ENCODE data around the gene AGMO.

Gene AGMO

GRCh38 chr7:15561835-15562234 lies at the start of gene AGMO:
Gene AGMO (minus strand): TSS chr7:15562015.
- no peak for DNase-seq

- no peak for DNase-seq
Measured at GRCh38 chr7:15610503-15610902, 48.7 kb upstream of the AGMO start.

DNA sequence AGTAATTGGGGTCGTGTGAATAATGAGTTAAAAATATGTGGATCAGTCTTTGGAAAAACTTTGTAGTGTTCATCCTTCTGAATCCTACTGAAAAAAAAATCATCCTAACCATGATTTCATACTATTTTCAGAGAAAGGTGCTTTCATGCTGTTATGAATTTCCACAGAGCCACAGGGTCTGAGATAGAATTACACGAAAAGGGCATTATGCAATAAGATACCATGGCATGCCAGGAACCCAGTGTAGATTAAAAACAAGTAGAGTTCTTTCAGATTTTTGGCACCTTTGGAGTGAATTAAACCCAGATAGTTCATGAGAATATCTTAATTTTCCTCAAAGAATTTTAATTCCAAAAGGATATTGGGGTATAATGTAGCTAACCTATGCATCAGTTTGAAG lies 47.5 kb upstream of the AGMO start:
- DNase-seq = no peak

GRCh38 chr7:15607529-15608210 lies 45.9 kb upstream of the AGMO start:
- DNase-seq = no peak

- DNase-seq = no peak
Measured at GRCh38 chr7:15606561-15606960, 44.7 kb upstream of the AGMO start.

DNA sequence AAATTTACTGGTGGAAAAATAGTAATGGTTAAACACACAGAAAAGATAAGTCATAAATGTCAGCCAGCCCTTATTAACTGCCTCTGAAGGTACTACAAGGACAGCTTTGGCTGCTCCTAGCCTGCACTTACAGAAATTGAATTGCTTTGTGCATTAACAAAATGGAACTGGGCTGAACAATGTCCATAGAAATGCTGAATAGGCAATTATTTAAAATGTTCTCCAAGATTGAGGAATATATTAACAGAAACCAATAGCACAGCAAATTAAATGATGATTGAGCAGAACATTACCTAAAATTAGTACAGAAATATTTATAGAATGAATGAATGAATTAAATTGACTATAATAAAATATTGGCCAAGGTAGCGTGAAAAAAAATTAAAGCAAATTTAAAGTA lies 42.4 kb upstream of the AGMO start:
- DNase-seq = no peak

DNA sequence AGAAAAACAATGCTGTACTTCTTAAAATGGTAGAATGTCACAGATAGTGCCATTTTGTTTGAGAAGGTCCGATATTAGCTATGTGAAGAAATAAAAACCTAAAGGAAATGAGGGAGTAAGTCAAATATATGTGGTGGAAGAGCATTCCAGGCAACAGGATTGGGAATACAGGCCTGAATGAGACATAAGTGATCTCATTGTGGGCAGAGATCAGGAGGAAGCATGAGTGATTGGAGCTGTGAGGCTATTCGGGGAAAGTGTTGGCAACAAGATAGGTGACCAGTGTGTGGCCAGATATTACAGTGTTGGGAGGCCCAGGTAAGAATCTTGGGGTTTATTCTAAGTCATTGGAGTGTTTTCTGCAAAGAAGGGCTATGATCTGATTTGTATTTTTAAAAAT lies 41.3 kb upstream of the AGMO start:
- no peak for DNase-seq

DNA sequence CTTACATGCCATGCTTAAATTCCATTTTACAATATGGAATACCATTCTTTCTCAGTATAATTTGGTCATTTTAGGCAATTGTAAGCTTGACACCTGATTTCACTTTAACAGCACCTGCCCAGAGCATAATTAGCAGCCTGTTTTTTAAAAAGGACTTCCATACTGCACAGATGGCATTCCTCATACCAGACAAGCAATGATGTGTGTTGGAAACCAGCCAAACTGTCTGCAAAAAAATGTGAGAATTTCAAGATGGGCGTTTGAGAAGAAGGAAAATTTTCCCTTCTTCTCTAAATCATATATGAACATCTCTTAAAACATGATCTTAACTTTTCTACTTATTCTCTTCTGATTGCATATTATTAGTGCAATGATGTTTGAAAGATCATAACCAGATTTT lies 40.4 kb upstream of the AGMO start:
- DNase-seq = peak; percentile 71

DNA sequence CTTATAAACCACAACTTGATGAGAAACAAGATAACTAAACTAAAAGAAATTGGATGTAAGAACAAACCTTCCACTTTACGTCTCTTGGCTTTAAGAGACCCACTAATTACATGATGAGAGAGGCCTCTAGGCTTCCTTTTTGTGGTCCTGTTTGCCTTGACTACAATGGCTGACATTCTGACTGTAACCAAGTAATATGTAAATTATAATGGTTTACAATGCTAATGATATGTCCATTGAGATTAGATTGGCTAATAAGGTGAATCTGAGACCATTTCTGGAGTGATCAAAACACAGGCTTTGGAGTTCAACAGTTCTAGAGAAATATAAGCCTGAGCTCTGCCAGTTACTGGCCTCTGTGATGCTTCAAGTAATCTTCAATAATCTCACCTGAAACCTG lies 39.4 kb upstream of the AGMO start:
- DNase-seq = no peak

- DNase-seq = no peak
Measured at GRCh38 chr7:15600298-15600697, 38.5 kb upstream of the AGMO start.

GRCh38 chr7:15594461-15594860 lies 32.6 kb upstream of the AGMO start:
- no peak for DNase-seq

DNA sequence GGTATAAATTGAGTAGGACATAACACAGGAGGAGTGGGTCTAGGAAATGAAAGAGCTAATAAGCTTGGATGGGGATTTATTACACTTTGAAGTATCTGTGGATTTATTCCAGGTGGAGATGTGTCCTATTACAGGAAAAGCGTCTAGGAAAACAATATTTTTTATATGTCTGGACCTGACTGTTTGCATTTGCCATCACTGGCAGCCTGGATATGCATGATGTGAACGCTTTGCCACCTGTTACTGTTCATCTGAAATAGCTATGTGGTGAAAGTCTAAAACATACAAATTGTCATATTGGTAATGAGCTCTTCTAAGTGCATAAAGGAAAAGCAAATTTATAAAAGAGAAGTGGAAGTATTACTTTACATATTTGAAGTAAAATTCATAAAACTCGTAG lies 31.6 kb upstream of the AGMO start:
- no peak for DNase-seq

DNA sequence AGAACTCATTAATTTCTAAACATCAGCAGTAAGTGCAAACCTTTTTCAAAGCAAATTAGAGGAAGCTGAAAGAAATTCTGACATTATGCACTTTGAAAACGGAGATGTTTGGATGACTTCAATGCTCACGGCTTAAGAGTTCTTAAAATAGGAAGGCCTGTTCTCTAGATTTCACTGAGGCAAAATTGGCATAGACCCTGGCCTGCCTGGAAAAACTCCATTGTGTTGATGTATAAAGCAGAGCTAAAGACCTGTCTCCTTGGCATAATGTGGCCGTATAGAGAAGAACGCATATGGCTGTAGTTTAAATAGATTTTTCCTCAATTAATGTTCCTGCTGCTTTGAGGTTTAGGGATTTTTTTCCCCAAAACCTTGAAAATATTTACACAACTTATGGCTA lies 24.5 kb upstream of the AGMO start:
- no peak for DNase-seq

- DNase-seq = no peak
Measured at GRCh38 chr7:15584575-15584974, 22.8 kb upstream of the AGMO start.

DNA sequence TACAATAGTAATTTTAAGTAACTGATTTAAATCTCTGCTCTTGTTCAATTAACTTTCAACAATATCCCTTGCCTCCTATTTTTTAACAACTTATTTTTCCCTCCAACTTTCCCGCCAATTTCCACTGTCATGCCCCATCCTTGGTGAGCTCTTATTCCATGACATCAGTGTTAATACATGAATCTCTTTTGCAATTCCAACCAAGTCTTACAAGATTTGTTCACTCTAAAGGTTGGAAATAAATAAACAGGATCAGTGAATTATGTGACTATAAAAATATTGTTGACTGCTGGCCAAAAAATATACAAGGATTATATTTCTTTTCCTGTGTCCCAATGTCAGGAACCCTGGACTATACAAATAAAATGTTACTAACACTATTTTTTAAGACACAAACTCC lies 21.0 kb upstream of the AGMO start:
- no peak for DNase-seq

GRCh38 chr7:15581352-15581951 lies 19.6 kb upstream of the AGMO start:
- DNase-seq = no peak

- no peak for DNase-seq
Measured at GRCh38 chr7:15580604-15581351, 19.0 kb upstream of the AGMO start.

- DNase-seq = no peak
Measured at GRCh38 chr7:15577600-15577999, 15.8 kb upstream of the AGMO start.

DNA sequence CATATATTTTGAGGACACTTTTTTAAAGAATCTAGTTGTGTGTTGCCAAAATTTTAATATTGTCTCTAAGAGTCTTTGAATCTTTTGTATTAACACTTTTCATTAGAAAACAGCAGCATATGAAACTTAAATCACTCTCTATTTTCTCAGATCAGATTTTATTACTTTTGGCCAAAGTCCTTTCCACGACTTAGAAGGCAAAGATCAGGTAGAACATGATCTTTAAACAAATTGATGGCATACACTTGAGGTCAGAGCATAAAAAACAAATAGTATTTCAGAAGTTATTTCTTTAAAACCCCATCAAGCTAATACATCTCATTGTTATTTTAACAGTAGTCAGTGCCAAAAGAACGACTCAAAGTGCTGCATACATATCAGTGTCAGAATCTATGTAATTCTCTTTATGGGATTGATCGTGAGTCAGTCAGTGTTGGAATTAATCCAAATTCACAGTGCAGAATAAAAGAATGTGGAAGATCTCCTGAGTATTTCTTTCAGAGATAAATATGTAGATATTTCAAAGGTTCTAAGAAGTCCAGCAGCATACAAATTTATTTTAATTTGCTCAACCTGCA lies 9.6 kb upstream of the AGMO start:
- DNase-seq = no peak

GRCh38 chr7:15567652-15568051 lies 5.8 kb upstream of the AGMO start:
- no peak for DNase-seq

DNA sequence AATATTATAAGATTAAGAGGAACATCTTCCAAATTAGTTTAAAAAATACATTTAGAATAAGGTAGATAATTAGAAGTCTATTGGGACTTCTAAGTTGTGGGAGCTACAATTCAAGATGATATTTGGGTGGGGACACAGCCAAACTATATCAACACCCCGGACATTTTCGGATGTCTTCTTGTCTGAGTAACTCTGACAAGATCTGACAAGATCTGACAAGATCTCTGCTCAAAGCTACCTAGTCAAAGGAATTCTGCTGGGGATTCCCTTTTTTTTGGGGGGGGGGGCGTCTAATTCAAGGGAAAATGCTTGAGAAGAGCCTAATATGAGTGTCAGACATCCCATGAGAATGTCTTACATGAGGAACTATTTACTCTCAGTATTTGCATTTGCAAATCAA lies 5.2 kb upstream of the AGMO start:
- DNase-seq = no peak

DNA sequence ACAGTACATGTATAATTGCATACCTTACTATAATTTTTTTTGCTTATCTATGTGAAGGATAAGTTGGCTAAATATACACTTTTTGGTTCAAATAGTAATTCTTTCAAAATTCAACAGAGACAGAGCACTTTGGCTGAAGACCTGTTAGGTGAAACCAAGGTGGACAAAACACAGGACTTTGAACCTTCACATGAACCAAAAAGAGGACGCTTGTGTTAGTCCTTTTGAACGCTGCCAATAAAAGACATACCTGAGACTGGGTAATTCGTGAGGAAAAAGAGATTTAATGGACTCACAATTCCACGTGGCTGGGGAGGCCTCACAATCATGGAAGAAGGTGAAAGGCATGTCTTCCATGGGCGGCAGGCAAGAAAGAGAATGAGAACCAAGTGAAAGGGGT lies 4.7 kb upstream of the AGMO start:
- no peak for DNase-seq

- DNase-seq = no peak
Measured at GRCh38 chr7:15560968-15561367, 847 bp downstream of the AGMO start.

GRCh38 chr7:15559416-15559928 lies 2.3 kb downstream of the AGMO start:
- no peak for DNase-seq
